Tibial nerve (tissue), 4 donors: Measurements from ENCODE around the gene HTR1A. TPM values are rescaled to one million over a fixed set of nuclear protein-coding genes. Genes with fewer than 3 reads are reported as not detected.

Experiments
- DNase-seq, 2 donors: peaks; one replicate each; pipeline ENCODE4 v3.0.0-alpha.2; 2019; ENCODE audit warnings: low spot score in 2 of 2
- H3K27ac ChIP-seq, 4 donors: fragments of 200-600 bp; sonication (generic) in 3 of 4; one replicate each; pipeline ENCODE4 v1.5.1; 2017 to 2019; ENCODE audit warnings: mild to moderate bottlenecking in 1 of 4
- H3K27me3 ChIP-seq, 2 donors: fragments of 200-600 bp; sonication (generic) in 1 of 2; one replicate each; pipeline versions ENCODE4 v1.5.1 to v1.6.0; 2017 to 2019
- H3K36me3 ChIP-seq, 3 donors: fragments of 200-600 bp; sonication (generic); one replicate each; pipeline ENCODE4 v1.5.1; 2018 to 2019
- H3K4me1 ChIP-seq, 4 donors: fragments of 200-600 bp; sonication (generic) in 3 of 4; one replicate each; pipeline ENCODE4 v1.5.1; 2017 to 2019
- H3K4me3 ChIP-seq, 4 donors: fragments of 200-600 bp; sonication (generic) in 3 of 4; one replicate each; pipeline ENCODE4 v1.5.1; 2017 to 2019; ENCODE audit warnings: mild to moderate bottlenecking in 1 of 4, moderate library complexity in 1 of 4
- H3K9me3 ChIP-seq, 4 donors: fragments of 200-600 bp; sonication (generic) in 3 of 4; one replicate each; pipeline ENCODE4 v1.5.1; 2017 to 2019
- EP300 ChIP-seq, 2 donors: sonication (generic); formaldehyde crosslinking; IDR thresholded peaks; one replicate each; pipeline ENCODE4 v1.6.1; 2017; ENCODE audit warnings: antibody characterized with exemption in 2 of 2, mild to moderate bottlenecking in 1 of 2
- POLR2A ChIP-seq, 2 donors: fragments of 450-650 bp; IDR thresholded peaks; one replicate each; pipeline ENCODE4 v1.6.1; 2017; ENCODE audit warnings: antibody characterized with exemption in 2 of 2, mild to moderate bottlenecking in 2 of 2, moderate library complexity in 2 of 2
- WGBS, 2 donors: methylation state at CpG; one replicate each; pipeline ENCODE4 v1.1.5; 2018; 5-methylcytosine and 5-hydroxymethylcytosine counted together
- total RNA-seq, 4 donors: library from RNA; depleted of rRNA; stranded (reverse); fragments of >200 nt; gene quantifications; one replicate each; pipeline ENCODE4 v1.1.0, GENCODE V29; 2016
- TF ChIP-seq, protein P1 (sequence below), 5 experiments: fragments of 200-600 bp in 3 of 5; fragments of 450-650 bp in 2 of 5; sonication (generic) in 3 of 5; IDR thresholded peaks; one replicate each; pipeline ENCODE4 v1.5.1; 2016 to 2019; ENCODE audit warnings: antibody characterized with exemption in 5 of 5, mild to moderate bottlenecking in 3 of 5, moderate library complexity in 2 of 5

The HTR1A gene
- total RNA-seq, 4 donors from 2014 or later: not detected

DNA sequence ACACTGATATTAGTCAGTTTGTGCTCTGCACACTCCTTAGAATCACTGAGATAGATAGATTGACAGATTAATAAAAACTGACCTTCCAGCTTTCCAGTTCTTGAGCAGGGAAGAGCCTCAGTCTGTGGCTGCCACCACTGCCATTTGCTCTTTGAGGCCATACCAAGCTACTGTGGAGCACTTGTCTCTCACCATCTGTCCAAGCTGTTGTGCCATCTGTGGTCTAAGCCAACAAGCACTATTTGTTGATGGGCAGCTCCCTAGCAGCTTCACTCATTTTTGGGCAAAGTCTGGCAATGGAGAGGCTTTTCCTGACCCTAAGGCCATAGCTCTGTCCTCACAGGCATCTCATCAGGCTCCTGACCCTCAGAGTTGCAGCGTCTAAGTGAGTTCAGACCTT, 30.4 kb downstream of the HTR1A start:
- Histone ChIP-seq H3K4me3 (no peak overlapping the region), H3K27ac (no peak overlapping the region), H3K27me3 (no peaks in the 10 kb centered on the region), H3K36me3 (no peaks in the 10 kb centered on the region), H3K4me1 (no peaks in the 10 kb centered on the region), H3K9me3 (no peaks in the 10 kb centered on the region)
- TF ChIP-seq POLR2A (IDR thresholded peaks at IDR 0.05) (no peak), EP300 (IDR thresholded peaks at IDR 0.05) (no peak)
- TF ChIP-seq, protein P1, sequence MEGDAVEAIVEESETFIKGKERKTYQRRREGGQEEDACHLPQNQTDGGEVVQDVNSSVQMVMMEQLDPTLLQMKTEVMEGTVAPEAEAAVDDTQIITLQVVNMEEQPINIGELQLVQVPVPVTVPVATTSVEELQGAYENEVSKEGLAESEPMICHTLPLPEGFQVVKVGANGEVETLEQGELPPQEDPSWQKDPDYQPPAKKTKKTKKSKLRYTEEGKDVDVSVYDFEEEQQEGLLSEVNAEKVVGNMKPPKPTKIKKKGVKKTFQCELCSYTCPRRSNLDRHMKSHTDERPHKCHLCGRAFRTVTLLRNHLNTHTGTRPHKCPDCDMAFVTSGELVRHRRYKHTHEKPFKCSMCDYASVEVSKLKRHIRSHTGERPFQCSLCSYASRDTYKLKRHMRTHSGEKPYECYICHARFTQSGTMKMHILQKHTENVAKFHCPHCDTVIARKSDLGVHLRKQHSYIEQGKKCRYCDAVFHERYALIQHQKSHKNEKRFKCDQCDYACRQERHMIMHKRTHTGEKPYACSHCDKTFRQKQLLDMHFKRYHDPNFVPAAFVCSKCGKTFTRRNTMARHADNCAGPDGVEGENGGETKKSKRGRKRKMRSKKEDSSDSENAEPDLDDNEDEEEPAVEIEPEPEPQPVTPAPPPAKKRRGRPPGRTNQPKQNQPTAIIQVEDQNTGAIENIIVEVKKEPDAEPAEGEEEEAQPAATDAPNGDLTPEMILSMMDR (IDR thresholded peaks at IDR 0.05): no peak
- DNase-seq: no peak
- 73 to 83% methylated on average over 1 of the region's 1 CpG for WGBS, 2 donors

- H3K36me3 ChIP-seq: no peaks in the 10 kb centered on the region
- WGBS, 2 donors: 82 to 84% methylated on average over 3 of the region's 3 CpGs
- H3K9me3 ChIP-seq: no peaks in the 10 kb centered on the region
- no peak overlapping the region for H3K27ac ChIP-seq
- DNase-seq: no peak
- H3K4me1 ChIP-seq: no peaks in the 10 kb centered on the region
- H3K27me3 ChIP-seq: no peaks in the 10 kb centered on the region
- TF ChIP-seq EP300 (IDR thresholded peaks at IDR 0.05) (no peak), POLR2A (IDR thresholded peaks at IDR 0.05) (no peak)
- TF ChIP-seq, protein P1 (IDR thresholded peaks at IDR 0.05): no peak
- no peak overlapping the region for H3K4me3 ChIP-seq
These were observed 33.8 kb downstream of the HTR1A start for GRCh38 chr5:63928451-63928850.

DNA sequence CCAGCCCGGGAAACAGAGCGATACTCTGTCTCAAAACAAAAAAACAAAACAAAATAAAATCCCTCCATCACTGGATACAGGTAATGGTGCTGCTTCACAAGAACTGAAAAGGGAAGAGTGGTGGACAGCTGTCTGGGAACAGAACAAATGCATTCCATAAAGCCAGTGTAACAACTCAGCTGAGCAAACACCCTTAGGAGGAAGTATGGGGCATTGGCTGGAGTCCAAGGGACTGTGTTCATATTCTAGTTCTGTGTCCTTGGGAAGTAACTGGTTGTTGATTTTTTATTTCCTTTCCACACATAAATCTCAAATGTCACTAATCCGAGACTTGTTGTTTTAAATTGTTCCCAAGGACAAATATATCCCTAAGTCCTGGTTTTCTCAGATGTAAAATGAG, 38.3 kb downstream of the HTR1A start:
- no peaks in the 10 kb centered on the region for H3K9me3 ChIP-seq
- WGBS, 2 donors: 56 to 64% methylated on average over 3 of the region's 3 CpGs
- H3K4me3 ChIP-seq: no peak overlapping the region
- H3K36me3 ChIP-seq: no peaks in the 10 kb centered on the region
- DNase-seq: no peak
- H3K4me1 ChIP-seq: no peaks in the 10 kb centered on the region
- TF ChIP-seq, protein P1 (IDR thresholded peaks at IDR 0.05): no peak
- TF ChIP-seq POLR2A (IDR thresholded peaks at IDR 0.05) (no peak), EP300 (IDR thresholded peaks at IDR 0.05) (no peak)
- H3K27me3 ChIP-seq: no peaks in the 10 kb centered on the region
- H3K27ac ChIP-seq: no peak overlapping the region

DNA sequence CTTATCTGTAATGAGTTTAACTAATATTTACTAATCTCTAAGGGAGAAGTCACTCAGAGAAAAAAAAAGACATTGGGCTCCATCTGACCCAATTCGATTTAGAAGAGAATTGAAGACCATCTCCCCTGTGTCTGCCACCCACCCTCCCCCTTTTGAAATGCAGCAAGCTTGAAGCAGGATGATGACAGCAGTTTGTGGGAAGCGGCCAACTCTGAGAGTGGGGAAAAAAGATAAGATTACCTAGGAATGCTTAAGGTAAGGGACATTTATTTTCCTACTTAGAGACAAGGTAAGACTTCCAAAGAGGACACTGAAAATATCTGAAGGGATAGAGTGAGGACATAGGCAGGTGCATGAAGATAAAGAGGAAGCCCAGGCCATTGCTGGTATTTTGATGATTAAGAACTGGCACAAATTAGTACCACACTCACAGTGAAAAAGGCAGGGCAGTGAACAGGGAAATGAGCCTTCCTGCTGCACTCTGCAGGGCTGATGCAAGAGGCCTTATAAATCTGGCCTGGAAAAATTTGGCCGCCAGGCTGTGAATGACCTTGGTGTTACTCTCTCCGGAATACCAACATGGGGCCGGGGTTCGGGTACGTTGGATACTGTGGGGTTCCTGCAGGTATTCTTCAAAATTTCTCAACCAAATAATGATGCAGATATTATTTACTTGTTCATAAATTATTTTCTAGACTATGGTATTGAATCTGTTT, 42.3 kb downstream of the HTR1A start:
- no peaks in the 10 kb centered on the region for H3K36me3 ChIP-seq
- no peak overlapping the region for H3K27ac ChIP-seq
- no peaks in the 10 kb centered on the region for H3K9me3 ChIP-seq
- no peaks in the 10 kb centered on the region for H3K27me3 ChIP-seq
- H3K4me3 ChIP-seq: no peak overlapping the region
- DNase-seq: no peak
- TF ChIP-seq POLR2A (IDR thresholded peaks at IDR 0.05) (no peak), EP300 (IDR thresholded peaks at IDR 0.05) (no peak)
- TF ChIP-seq, protein P1 (IDR thresholded peaks at IDR 0.05): no peak
- H3K4me1 ChIP-seq: no peaks in the 10 kb centered on the region
- 82% methylated on average over 7 of the region's 7 CpGs for WGBS, 2 donors

DNA sequence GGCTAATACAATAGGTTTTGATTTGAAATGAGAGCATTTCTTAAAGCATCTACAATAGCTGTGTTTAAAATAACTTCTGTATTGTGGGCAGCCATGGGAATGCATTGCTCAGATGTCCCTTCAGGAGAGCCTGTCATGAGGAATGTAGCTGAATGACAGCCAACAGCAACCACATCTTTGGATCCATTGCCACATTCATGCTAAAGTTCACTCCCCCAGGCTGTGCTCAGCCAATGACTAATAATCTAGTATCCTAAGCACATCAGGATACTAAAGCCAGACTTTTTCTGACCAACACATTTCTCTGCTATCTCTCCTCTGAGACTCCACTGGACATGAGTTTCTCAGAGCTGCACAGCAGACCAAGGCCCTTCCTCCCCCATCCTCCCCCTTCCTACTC, 45.5 kb downstream of the HTR1A start:
- DNase-seq: no peak
- no peak overlapping the region for H3K4me3 ChIP-seq
- H3K4me1 ChIP-seq: no peaks in the 10 kb centered on the region
- H3K27ac ChIP-seq: no peak overlapping the region
- TF ChIP-seq POLR2A (IDR thresholded peaks at IDR 0.05): no peak
- TF ChIP-seq, protein P1 (IDR thresholded peaks at IDR 0.05): no peak
- no peak for TF ChIP-seq EP300 (IDR thresholded peaks at IDR 0.05)
- H3K36me3 ChIP-seq: no peaks in the 10 kb centered on the region
- no peaks in the 10 kb centered on the region for H3K9me3 ChIP-seq
- H3K27me3 ChIP-seq: no peaks in the 10 kb centered on the region
